ENCODE measurements around the gene SMAD4. TPM values are rescaled to one million over a fixed set of nuclear protein-coding genes. Genes with fewer than 3 reads are reported as not detected.

Gene SMAD4
- total RNA-seq, 1 experiment from 2014 or later, result 19.7 TPM

DNA sequence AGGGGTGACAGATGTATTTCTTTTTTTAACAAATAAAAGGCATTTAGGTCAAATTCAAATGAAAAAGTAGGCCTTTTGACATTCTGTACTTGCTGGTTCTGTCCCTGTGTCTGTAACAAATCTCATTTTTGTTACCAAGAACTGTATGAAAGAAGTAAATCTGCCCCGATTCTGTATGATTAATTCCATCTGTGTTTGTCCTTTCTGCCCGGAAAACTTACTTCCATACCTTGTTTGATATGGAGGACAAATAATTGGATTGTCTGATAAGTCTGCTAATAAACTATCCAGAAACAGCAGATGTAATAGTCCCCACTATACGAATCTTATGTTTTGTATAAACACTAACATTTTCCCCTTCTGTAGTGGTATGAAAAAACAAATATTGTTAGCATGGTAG is 97.7 kb downstream of the SMAD4 start:
- POLR2A ChIA-PET (ENCODE audit: unreplicated experiment), result no interaction called here
- Histone ChIP-seq H3K27ac (ENCODE audit: low read length) (no peak overlapping the region), H3K27me3 (ENCODE audit: low read length) (no peaks in the 10 kb centered on the region)

DNA sequence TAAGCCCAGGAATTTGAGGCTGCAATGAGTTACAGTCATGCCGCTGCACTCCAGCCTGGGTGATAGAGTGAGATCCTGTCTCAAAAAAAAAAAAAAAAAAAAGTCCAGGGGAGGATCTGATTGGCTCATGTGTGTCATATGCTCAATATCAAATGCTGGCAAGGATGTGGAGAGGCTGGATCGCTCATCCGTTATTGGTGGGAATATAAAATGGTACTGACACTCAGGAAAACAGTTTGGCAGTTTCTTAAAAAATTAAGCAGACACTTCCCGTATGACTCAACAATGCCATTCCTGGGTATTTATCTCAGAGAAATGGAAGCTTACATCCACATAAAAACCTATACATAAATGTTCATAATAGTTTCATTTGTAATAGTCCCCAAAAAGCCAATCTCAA is 98.5 kb downstream of the SMAD4 start:
- BruUV-seq (replicated peaks), result no TSS peak
- no peaks in the 10 kb centered on the region for H3K79me2 ChIP-seq (ENCODE audit: low read length)
- ChIA-PET POLR2A (ENCODE audit: unreplicated experiment) (no interaction called here), CTCF (no interaction called here)
- no peak overlapping the region for H3K9ac ChIP-seq (ENCODE audit: low read length)
- no peaks in the 10 kb centered on the region for H3K9me2 ChIP-seq (replicated peaks; ENCODE audit: low read length)
- no peaks in the 10 kb centered on the region for H3K36me3 ChIP-seq (ENCODE audit: low read depth, low read length)
- no peaks in the 10 kb centered on the region for H3K27me3 ChIP-seq (ENCODE audit: low read length)
- no peak overlapping the region for H3K27ac ChIP-seq (ENCODE audit: low read length)
- H3K4me1 ChIP-seq (ENCODE audit: insufficient read depth, low read length), result no peaks in the 10 kb centered on the region
- DNase-seq (no peak), ATAC-seq (no peak)
- H3K4me3 ChIP-seq (ENCODE audit: low read length), result no peak overlapping the region
- no peaks in the 10 kb centered on the region for H4K20me1 ChIP-seq (ENCODE audit: low read length)
- no peak for TF ChIP-seq CTCF (conservative IDR thresholded peaks at IDR 0.05; ENCODE audit: low read depth, low read length)
- no peak for TF ChIP-seq EZH2 (IDR thresholded peaks at IDR 0.05; ENCODE audit: low read length, unreplicated experiment)
- no peak for TF ChIP-seq EZH2phosphoT487 (IDR thresholded peaks at IDR 0.05; ENCODE audit: borderline replicate concordance, low read length)
- no peak overlapping the region for H3K4me2 ChIP-seq (ENCODE audit: low read length)
- no peaks in the 10 kb centered on the region for H3F3A ChIP-seq (ENCODE audit: low read length, unreplicated experiment)
- intact Hi-C loops (cut with micrococcal nuclease), result no loop called here
- no peak overlapping the region for H2AFZ ChIP-seq (ENCODE audit: low read length)
- H3K9me3 ChIP-seq (ENCODE audit: low read length), result no peaks in the 10 kb centered on the region

More for the DNA sequence above, 97.7 kb downstream of the SMAD4 start:
- CTCF ChIA-PET, result no interaction called here
- Histone ChIP-seq H3K79me2 (ENCODE audit: low read length) (no peaks in the 10 kb centered on the region), H3K4me2 (ENCODE audit: low read length) (no peak overlapping the region), H3K9me2 (replicated peaks; ENCODE audit: low read length) (no peaks in the 10 kb centered on the region), H3K4me3 (ENCODE audit: low read length) (no peak overlapping the region), H2AFZ (ENCODE audit: low read length) (no peak overlapping the region), H3K4me1 (ENCODE audit: insufficient read depth, low read length) (no peaks in the 10 kb centered on the region), H3F3A (ENCODE audit: low read length, unreplicated experiment) (no peaks in the 10 kb centered on the region), H3K36me3 (ENCODE audit: low read depth, low read length) (no peaks in the 10 kb centered on the region), H3K9me3 (ENCODE audit: low read length) (no peaks in the 10 kb centered on the region), H3K9ac (ENCODE audit: low read length) (no peak overlapping the region), H4K20me1 (ENCODE audit: low read length) (no peaks in the 10 kb centered on the region)
- TF ChIP-seq CTCF (conservative IDR thresholded peaks at IDR 0.05; ENCODE audit: low read depth, low read length), result no peak
- TF ChIP-seq EZH2phosphoT487 (IDR thresholded peaks at IDR 0.05; ENCODE audit: borderline replicate concordance, low read length), result no peak
- no peak for TF ChIP-seq EZH2 (IDR thresholded peaks at IDR 0.05; ENCODE audit: low read length, unreplicated experiment)
- intact Hi-C loops (cut with micrococcal nuclease), result no loop called here
- DNase-seq, result no peak
- no TSS peak for BruUV-seq (replicated peaks)
- ATAC-seq, result no peak

DNA sequence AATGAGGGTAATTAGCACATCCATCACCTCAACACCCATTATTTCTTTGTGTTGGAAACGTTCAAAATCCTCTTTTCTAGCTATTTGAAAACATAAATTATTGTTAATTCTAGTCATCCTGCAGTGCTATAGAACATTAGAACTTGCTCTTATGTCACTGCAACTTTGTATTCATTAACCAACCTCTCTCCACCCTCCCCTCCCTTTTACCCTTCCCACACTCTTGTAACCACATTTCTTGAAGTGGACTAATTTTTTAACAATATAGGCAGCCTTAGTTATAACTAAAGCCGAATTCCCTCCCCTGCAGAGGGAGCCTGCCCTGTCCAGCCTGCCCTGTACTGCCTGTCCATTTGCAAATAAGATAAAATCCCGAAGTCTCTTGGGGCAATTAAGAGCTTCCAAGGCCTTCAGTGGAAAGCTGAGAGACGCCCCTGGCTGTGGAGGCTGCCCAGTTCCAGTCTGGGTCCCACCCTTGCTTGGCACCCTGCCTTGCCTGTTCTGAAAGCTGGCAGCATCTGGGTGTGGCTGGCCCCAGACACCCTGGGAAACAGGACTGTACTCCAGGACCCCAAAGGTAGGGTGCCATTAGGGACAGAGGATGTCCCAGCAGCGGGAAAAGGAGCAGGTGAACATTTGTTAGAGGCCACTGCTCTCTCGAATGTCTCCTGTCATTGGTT is 102.4 kb downstream of the SMAD4 start:
- no peaks in the 10 kb centered on the region for H3F3A ChIP-seq (ENCODE audit: low read length, unreplicated experiment)

More for the DNA sequence above, 102.4 kb downstream of the SMAD4 start:
- no TSS peak for BruUV-seq (replicated peaks)
- no peak for ATAC-seq
- ChIA-PET CTCF (no interaction called here), POLR2A (ENCODE audit: unreplicated experiment) (no interaction called here)
- Histone ChIP-seq H3K36me3 (ENCODE audit: low read depth, low read length) (no peaks in the 10 kb centered on the region), H3K9me3 (ENCODE audit: low read length) (no peaks in the 10 kb centered on the region), H3K27ac (ENCODE audit: low read length) (no peak overlapping the region), H3K9me2 (replicated peaks; ENCODE audit: low read length) (no peaks in the 10 kb centered on the region), H3K4me1 (ENCODE audit: insufficient read depth, low read length) (no peaks in the 10 kb centered on the region), H2AFZ (ENCODE audit: low read length) (no peak overlapping the region), H3K27me3 (ENCODE audit: low read length) (no peaks in the 10 kb centered on the region), H4K20me1 (ENCODE audit: low read length) (no peaks in the 10 kb centered on the region), H3K79me2 (ENCODE audit: low read length) (no peaks in the 10 kb centered on the region), H3K4me2 (ENCODE audit: low read length) (no peak overlapping the region), H3K9ac (ENCODE audit: low read length) (no peak overlapping the region), H3K4me3 (ENCODE audit: low read length) (no peak overlapping the region)
- TF ChIP-seq EZH2 (IDR thresholded peaks at IDR 0.05; ENCODE audit: low read length, unreplicated experiment) (no peak), EZH2phosphoT487 (IDR thresholded peaks at IDR 0.05; ENCODE audit: borderline replicate concordance, low read length) (no peak), CTCF (conservative IDR thresholded peaks at IDR 0.05; ENCODE audit: low read depth, low read length) (no peak)
- intact Hi-C loops (cut with micrococcal nuclease), result no loop called here
- no peak for DNase-seq

Measured in PC-3 (cell line).